ENCODE measurements around the gene TAS2R3.
A peak's percentile ranks its signal among the peaks of the same experiment; 100 is the strongest.

The TAS2R3 gene

GRCh38 chr7:141785706-141786552 lies 22.0 kb downstream of the TAS2R3 start:
- peak in 8 of 56 donors; percentile 3 to 58 (median 10) for DNase-seq

- DNase-seq, result no peak
Measured at GRCh38 chr7:141788296-141788695, 24.4 kb downstream of the TAS2R3 start.

- no peak for DNase-seq
Measured at GRCh38 chr7:141789917-141790316, 26.0 kb downstream of the TAS2R3 start, which contains the start of gene TAS2R5. Gene TAS2R5, plus strand, starts transcription at chr7:141790217. Its CDS starts 145 bp downstream, at chr7:141790362.

- no peak for DNase-seq
Measured at GRCh38 chr7:141792526-141792925, 28.6 kb downstream of the TAS2R3 start.
